GM21825 (cell line): ENCODE measurements around the gene HTR6.
A peak's percentile ranks its signal among the peaks of the same experiment; 100 is the strongest.

Source experiments
- ATAC-seq: cut with Tn5 transposase; IDR thresholded peaks from one replicate; pipeline ENCODE4 v1.9.1; 2021; ENCODE audit warnings: mild to moderate bottlenecking, moderate library complexity; ENCODE audit not compliant: unreplicated experiment

HTR6 gene

GRCh38 chr1:19685994-19686393, 21.3 kb downstream of the HTR6 start:
- ATAC-seq: no peak

GRCh38 chr1:19687414-19687813, 22.7 kb downstream of the HTR6 start:
- no peak for ATAC-seq

DNA sequence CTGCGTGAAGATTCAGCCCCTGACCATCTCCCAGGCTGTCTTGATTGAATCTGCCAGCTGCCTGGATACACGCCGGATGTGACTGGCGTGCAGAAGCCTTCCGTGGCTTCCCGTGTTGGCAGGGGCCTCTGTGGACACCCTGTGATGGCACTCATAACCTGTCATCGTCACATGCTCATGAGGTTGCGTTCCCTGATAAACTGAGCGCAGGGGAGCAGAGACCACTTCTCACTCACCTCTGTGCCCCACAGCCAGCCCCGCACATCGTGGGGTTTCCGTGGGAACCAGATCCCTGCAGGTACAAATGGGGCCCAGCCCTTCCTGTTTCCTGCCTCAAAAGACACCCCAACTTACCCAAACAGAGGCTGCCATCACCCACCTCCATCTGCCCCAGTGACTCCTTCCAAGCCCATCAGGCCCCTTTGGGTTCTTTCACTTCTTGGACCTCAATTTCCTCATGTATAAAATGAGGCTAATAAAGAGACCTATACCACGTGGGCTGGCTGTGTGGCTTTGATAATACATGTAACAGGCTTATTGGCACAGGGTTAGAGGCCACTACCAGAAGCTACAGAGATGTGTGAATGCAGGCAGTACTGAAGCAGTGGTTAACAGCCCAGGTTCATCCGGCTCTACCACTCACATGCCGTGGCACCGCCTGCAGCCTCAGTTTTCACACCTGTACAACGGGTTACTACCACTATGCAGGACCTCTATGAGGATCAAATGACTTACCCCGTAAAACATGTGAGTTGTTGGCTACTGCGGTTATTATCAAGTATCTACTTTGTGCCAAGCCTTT, 23.6 kb downstream of the HTR6 start:
- no peak for ATAC-seq

GRCh38 chr1:19689085-19689757, 24.5 kb downstream of the HTR6 start:
- no peak for ATAC-seq

DNA sequence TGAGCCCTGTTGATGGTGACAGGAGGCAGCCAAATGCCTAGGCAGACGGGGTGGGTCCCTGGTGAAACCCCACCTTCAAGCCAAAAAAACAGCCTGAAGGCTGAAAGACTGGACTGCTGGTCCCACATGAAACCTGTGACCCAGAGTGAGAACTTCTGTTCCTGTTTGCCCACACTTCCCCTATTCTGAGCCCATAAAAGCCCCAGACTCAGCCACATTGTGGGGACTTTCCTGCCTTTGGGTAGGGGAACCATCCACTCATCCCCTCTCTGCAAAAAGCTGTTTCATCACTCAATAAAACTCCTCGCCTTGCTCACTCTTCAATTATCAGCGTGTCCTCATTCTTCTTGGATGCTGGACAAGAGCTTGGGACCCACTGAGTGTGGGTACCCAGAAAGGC, 25.2 kb downstream of the HTR6 start:
- ATAC-seq: no peak

- no peak for ATAC-seq
Observed at GRCh38 chr1:19690342-19690741, 25.7 kb downstream of the HTR6 start.

GRCh38 chr1:19694298-19694697, 29.6 kb downstream of the HTR6 start:
- ATAC-seq: no peak

DNA sequence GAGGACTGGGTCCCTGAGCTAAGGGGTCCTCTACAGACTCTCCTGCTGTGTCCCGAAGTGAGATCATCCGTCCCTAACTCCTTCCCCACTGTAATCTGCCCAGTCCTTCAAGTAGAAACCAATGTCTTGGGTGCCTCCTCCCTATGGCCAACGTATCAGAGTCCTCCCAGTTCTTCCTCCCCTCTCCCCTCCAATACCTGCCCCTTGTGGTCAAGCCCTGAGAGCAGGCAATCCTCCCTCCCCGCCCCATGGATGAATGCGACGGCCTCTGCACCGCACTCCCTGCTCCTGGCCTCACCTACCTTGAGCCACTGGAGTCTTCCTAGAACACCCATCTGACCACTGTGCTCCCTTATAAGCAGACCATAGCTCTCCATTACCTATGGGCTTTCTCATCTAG, 31.1 kb downstream of the HTR6 start:
- ATAC-seq: no peak

- ATAC-seq: no peak
Observed at GRCh38 chr1:19696820-19697219, 32.1 kb downstream of the HTR6 start.

DNA sequence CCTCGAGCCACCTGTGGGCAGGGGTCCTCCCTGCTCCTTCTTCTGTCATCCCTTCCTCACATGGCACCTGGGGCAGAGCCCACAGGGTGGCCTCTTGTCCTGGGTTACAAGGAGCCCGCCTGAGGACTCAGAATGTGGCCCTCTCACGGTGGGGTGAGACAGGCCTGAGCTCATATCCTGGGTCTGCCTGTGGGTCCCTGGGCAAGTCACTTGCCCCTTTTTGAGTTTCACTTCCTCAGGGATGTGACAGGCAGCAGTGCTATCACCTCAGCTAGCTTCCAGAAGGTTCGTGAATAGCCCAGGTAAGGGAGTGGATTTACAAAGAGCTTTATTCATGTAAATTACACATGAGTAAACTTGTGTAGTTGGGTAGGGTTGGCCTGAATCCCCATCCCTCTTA, 33.5 kb downstream of the HTR6 start:
- ATAC-seq: peak; percentile 54

GRCh38 chr1:19700079-19700777, 35.6 kb downstream of the HTR6 start:
- no peak for ATAC-seq

- no peak for ATAC-seq
Observed at GRCh38 chr1:19703280-19703679, 38.6 kb downstream of the HTR6 start.

GRCh38 chr1:19704247-19705113, 39.8 kb downstream of the HTR6 start:
- no peak for ATAC-seq

GRCh38 chr1:19705464-19705863, 40.8 kb downstream of the HTR6 start:
- no peak for ATAC-seq

GRCh38 chr1:19706136-19706535, 41.5 kb downstream of the HTR6 start:
- no peak for ATAC-seq

DNA sequence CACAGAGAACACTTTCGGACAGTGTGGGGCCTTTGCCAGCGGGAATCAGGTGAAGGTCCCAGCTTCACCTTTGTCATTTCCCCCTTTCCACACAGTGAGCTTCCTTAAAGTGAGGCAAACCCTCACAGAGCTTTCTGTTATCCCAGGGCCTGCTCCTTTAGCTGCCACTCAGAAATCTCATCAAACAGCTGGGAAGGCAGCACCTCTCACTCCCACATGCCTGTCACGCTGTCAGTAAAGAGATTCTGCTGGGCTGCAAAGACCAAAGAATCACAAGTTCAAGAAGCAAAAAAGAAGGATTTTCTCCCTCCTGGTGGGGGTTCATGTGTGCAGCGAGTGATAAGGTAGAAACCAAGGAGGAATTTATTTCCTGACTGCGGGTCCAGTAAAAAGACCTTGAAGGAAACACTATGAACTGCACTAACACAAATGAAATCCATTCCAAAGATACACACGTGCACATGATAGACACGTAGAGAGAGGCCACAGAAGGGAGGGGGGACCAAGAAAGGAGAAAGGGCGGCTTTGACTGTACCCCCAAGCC, 44.0 kb downstream of the HTR6 start:
- ATAC-seq: no peak

DNA sequence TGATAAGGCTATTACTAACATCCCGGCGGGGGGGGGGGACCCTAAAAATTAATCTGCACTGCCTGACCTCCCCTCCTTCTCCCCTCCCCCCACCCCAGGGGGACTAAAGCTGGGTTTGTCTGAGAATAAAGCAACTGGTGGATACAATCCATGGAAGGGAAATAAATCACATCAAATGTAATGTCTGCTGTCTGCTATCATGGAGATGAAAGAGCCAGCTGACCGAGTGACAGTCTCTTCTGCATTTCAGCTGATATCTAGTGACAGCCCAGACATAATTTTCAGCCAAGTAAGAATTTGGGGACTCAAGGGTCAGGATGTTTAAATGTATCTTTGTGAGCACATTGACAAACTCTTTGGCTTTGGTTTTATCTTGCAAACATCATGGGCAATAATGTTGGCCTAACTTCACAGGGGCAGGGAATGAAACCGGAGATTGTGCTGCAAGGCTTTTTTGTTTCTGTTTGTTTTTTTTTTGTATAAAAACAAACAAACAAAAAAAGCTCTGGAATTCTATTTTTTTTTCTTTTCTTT, 44.7 kb downstream of the HTR6 start:
- no peak for ATAC-seq

GRCh38 chr1:19710825-19711611, 46.3 kb downstream of the HTR6 start:
- peak; percentile 40 for ATAC-seq

- no peak for ATAC-seq
Observed at GRCh38 chr1:19712928-19713327, 48.3 kb downstream of the HTR6 start.
